ENCODE measurements around the gene NFE2L2. TPM values are rescaled to one million over a fixed set of nuclear protein-coding genes. Genes with fewer than 3 reads are reported as not detected.

The NFE2L2 gene
- total and polyA plus RNA-seq, 4 donors = 83.4 to 131 (median 102) TPM

GRCh38 chr2:177256026-177256425, 8.5 kb downstream of the NFE2L2 start:
- DNase-seq (no peak), ATAC-seq (ENCODE audit: low FRiP score) (no peak)
- peaks cover 6 to 13% of the 10 kb centered on the region in 2 donors for H3K4me1 ChIP-seq (ENCODE audit: control insufficient read depth in 1 of 2, insufficient read depth in 2 of 2, low read length in 2 of 2)
- H3K36me3 ChIP-seq (ENCODE audit: control insufficient read depth in 1 of 2, insufficient read depth in 2 of 2, low read length in 1 of 2) = no peaks in the 10 kb centered on the region
- H3K9me3 ChIP-seq (ENCODE audit: control insufficient read depth, low read length) = no peaks in the 10 kb centered on the region
- intact Hi-C loops (cut with DNase I) = no loop called here
- H3K27me3 ChIP-seq (ENCODE audit: control insufficient read depth in 1 of 2, insufficient read depth in 2 of 2, low read length in 1 of 2) = no peaks in the 10 kb centered on the region
- no peak overlapping the region for H3K27ac ChIP-seq (ENCODE audit: low read depth in 1 of 2, low read length in 2 of 2)
- 55 to 67% methylated on average over 2 of the region's 2 CpGs for WGBS, 2 donors
- H3K4me3 ChIP-seq (ENCODE audit: low read length in 2 of 2) = no peak overlapping the region

GRCh38 chr2:177255227-177255601, 9.3 kb downstream of the NFE2L2 start:
- Histone ChIP-seq H3K36me3 (ENCODE audit: control insufficient read depth in 1 of 2, insufficient read depth in 2 of 2, low read length in 1 of 2) (no peaks in the 10 kb centered on the region), H3K27ac (ENCODE audit: low read depth in 1 of 2, low read length in 2 of 2) (no peak overlapping the region), H3K4me3 (ENCODE audit: low read length in 2 of 2) (no peak overlapping the region), H3K9me3 (ENCODE audit: control insufficient read depth, low read length) (no peaks in the 10 kb centered on the region), H3K4me1 (ENCODE audit: control insufficient read depth in 1 of 2, insufficient read depth in 2 of 2, low read length in 2 of 2) (peaks cover 13% of the 10 kb centered on the region in 2 donors), H3K27me3 (ENCODE audit: control insufficient read depth in 1 of 2, insufficient read depth in 2 of 2, low read length in 1 of 2) (no peaks in the 10 kb centered on the region)
- 48 to 49% methylated on average over 2 of the region's 2 CpGs for WGBS, 2 donors
- intact Hi-C loops (cut with DNase I) = no loop called here
- ATAC-seq (ENCODE audit: low FRiP score) (no peak), DNase-seq (no peak)

GRCh38 chr2:177254433-177255226, 9.9 kb downstream of the NFE2L2 start:
- no peak overlapping the region for H3K27ac ChIP-seq (ENCODE audit: low read depth in 1 of 2, low read length in 2 of 2)
- no peak for DNase-seq
- H3K36me3 ChIP-seq (ENCODE audit: control insufficient read depth in 1 of 2, insufficient read depth in 2 of 2, low read length in 1 of 2) = no peaks in the 10 kb centered on the region
- peaks cover 13 to 17% of the 10 kb centered on the region in 2 donors for H3K4me1 ChIP-seq (ENCODE audit: control insufficient read depth in 1 of 2, insufficient read depth in 2 of 2, low read length in 2 of 2)
- intact Hi-C loops (cut with DNase I) = no loop called here
- no peaks in the 10 kb centered on the region for H3K27me3 ChIP-seq (ENCODE audit: control insufficient read depth in 1 of 2, insufficient read depth in 2 of 2, low read length in 1 of 2)
- ATAC-seq (ENCODE audit: low FRiP score) = no peak
- 44 to 48% methylated on average over 11 of the region's 11 CpGs for WGBS, 2 donors
- H3K4me3 ChIP-seq (ENCODE audit: low read length in 2 of 2) = no peak overlapping the region
- no peaks in the 10 kb centered on the region for H3K9me3 ChIP-seq (ENCODE audit: control insufficient read depth, low read length)

GRCh38 chr2:177253704-177254103, 10.8 kb downstream of the NFE2L2 start:
- peaks cover 13 to 17% of the 10 kb centered on the region in 2 donors for H3K4me1 ChIP-seq (ENCODE audit: control insufficient read depth in 1 of 2, insufficient read depth in 2 of 2, low read length in 2 of 2)

GRCh38 chr2:177252808-177253531, 11.6 kb downstream of the NFE2L2 start:
- Histone ChIP-seq H3K27me3 (ENCODE audit: control insufficient read depth in 1 of 2, insufficient read depth in 2 of 2, low read length in 1 of 2) (no peaks in the 10 kb centered on the region), H3K9me3 (ENCODE audit: control insufficient read depth, low read length) (no peaks in the 10 kb centered on the region), H3K4me3 (ENCODE audit: low read length in 2 of 2) (no peak overlapping the region), H3K4me1 (ENCODE audit: control insufficient read depth in 1 of 2, insufficient read depth in 2 of 2, low read length in 2 of 2) (peaks cover 13 to 19% of the 10 kb centered on the region in 2 donors), H3K27ac (ENCODE audit: low read depth in 1 of 2, low read length in 2 of 2) (no peak overlapping the region), H3K36me3 (ENCODE audit: control insufficient read depth in 1 of 2, insufficient read depth in 2 of 2, low read length in 1 of 2) (no peaks in the 10 kb centered on the region)
- ATAC-seq (ENCODE audit: low FRiP score) = no peak
- WGBS, 2 donors = 82 to 83% methylated on average over 5 of the region's 5 CpGs
- no peak for DNase-seq
- intact Hi-C loops (cut with DNase I) = no loop called here

More at GRCh38 chr2:177253704-177254103, 10.8 kb downstream of the NFE2L2 start:
- Histone ChIP-seq H3K9me3 (ENCODE audit: control insufficient read depth, low read length) (no peaks in the 10 kb centered on the region), H3K36me3 (ENCODE audit: control insufficient read depth in 1 of 2, insufficient read depth in 2 of 2, low read length in 1 of 2) (no peaks in the 10 kb centered on the region), H3K27me3 (ENCODE audit: control insufficient read depth in 1 of 2, insufficient read depth in 2 of 2, low read length in 1 of 2) (no peaks in the 10 kb centered on the region), H3K4me3 (ENCODE audit: low read length in 2 of 2) (no peak overlapping the region), H3K27ac (ENCODE audit: low read depth in 1 of 2, low read length in 2 of 2) (no peak overlapping the region)
- ATAC-seq (ENCODE audit: low FRiP score) = no peak
- DNase-seq = no peak
- WGBS, 2 donors = 73 to 75% methylated on average over 3 of the region's 3 CpGs
- intact Hi-C loops (cut with DNase I) = no loop called here

- Histone ChIP-seq H3K4me3 (ENCODE audit: low read length in 2 of 2) (no peak overlapping the region), H3K27ac (ENCODE audit: low read depth in 1 of 2, low read length in 2 of 2) (peak overlapping the region in 1 of 2 donors; percentile 76), H3K9me3 (ENCODE audit: control insufficient read depth, low read length) (no peaks in the 10 kb centered on the region), H3K36me3 (ENCODE audit: control insufficient read depth in 1 of 2, insufficient read depth in 2 of 2, low read length in 1 of 2) (no peaks in the 10 kb centered on the region), H3K4me1 (ENCODE audit: control insufficient read depth in 1 of 2, insufficient read depth in 2 of 2, low read length in 2 of 2) (peaks cover 8 to 22% of the 10 kb centered on the region in 2 donors), H3K27me3 (ENCODE audit: control insufficient read depth in 1 of 2, insufficient read depth in 2 of 2, low read length in 1 of 2) (no peaks in the 10 kb centered on the region)
- 76 to 81% methylated on average over 3 of the region's 3 CpGs for WGBS, 2 donors
- DNase-seq (no peak), ATAC-seq (ENCODE audit: low FRiP score) (no peak)
- intact Hi-C loops (cut with DNase I) = no loop called here
These were observed 13.4 kb downstream of the NFE2L2 start for GRCh38 chr2:177251165-177251542.

GRCh38 chr2:177250461-177250860, 14.1 kb downstream of the NFE2L2 start:
- DNase-seq (no peak), ATAC-seq (ENCODE audit: low FRiP score) (no peak)
- Histone ChIP-seq H3K27ac (ENCODE audit: low read depth in 1 of 2, low read length in 2 of 2) (no peak overlapping the region), H3K4me3 (ENCODE audit: low read length in 2 of 2) (no peak overlapping the region), H3K36me3 (ENCODE audit: control insufficient read depth in 1 of 2, insufficient read depth in 2 of 2, low read length in 1 of 2) (no peaks in the 10 kb centered on the region), H3K9me3 (ENCODE audit: control insufficient read depth, low read length) (no peaks in the 10 kb centered on the region), H3K27me3 (ENCODE audit: control insufficient read depth in 1 of 2, insufficient read depth in 2 of 2, low read length in 1 of 2) (no peaks in the 10 kb centered on the region), H3K4me1 (ENCODE audit: control insufficient read depth in 1 of 2, insufficient read depth in 2 of 2, low read length in 2 of 2) (peaks cover 13 to 19% of the 10 kb centered on the region in 2 donors)
- 89 to 95% methylated on average over 5 of the region's 5 CpGs for WGBS, 2 donors
- intact Hi-C loops (cut with DNase I) = no loop called here

- WGBS, 2 donors = 90 to 91% methylated on average over 7 of the region's 7 CpGs
- no peaks in the 10 kb centered on the region for H3K27me3 ChIP-seq (ENCODE audit: control insufficient read depth in 1 of 2, insufficient read depth in 2 of 2, low read length in 1 of 2)
- no peak for DNase-seq
- no peak overlapping the region for H3K27ac ChIP-seq (ENCODE audit: low read depth in 1 of 2, low read length in 2 of 2)
- intact Hi-C loops (cut with DNase I) = no loop called here
- H3K36me3 ChIP-seq (ENCODE audit: control insufficient read depth in 1 of 2, insufficient read depth in 2 of 2, low read length in 1 of 2) = no peaks in the 10 kb centered on the region
- no peaks in the 10 kb centered on the region for H3K9me3 ChIP-seq (ENCODE audit: control insufficient read depth, low read length)
- peaks cover 9 to 24% of the 10 kb centered on the region in 2 donors for H3K4me1 ChIP-seq (ENCODE audit: control insufficient read depth in 1 of 2, insufficient read depth in 2 of 2, low read length in 2 of 2)
- no peak for ATAC-seq (ENCODE audit: low FRiP score)
- no peak overlapping the region for H3K4me3 ChIP-seq (ENCODE audit: low read length in 2 of 2)
These were observed 15.5 kb downstream of the NFE2L2 start for GRCh38 chr2:177249038-177249437.

Measured in aorta (tissue), 5 donors.